GDM1 (cell line): ENCODE results near the gene MAP4K1.

ENCODE experiments used
- DNase-seq: peaks from one replicate; lab custom pipeline; 2025; lab: John Stamatoyannopoulos, UW

The MAP4K1 gene

DNA sequence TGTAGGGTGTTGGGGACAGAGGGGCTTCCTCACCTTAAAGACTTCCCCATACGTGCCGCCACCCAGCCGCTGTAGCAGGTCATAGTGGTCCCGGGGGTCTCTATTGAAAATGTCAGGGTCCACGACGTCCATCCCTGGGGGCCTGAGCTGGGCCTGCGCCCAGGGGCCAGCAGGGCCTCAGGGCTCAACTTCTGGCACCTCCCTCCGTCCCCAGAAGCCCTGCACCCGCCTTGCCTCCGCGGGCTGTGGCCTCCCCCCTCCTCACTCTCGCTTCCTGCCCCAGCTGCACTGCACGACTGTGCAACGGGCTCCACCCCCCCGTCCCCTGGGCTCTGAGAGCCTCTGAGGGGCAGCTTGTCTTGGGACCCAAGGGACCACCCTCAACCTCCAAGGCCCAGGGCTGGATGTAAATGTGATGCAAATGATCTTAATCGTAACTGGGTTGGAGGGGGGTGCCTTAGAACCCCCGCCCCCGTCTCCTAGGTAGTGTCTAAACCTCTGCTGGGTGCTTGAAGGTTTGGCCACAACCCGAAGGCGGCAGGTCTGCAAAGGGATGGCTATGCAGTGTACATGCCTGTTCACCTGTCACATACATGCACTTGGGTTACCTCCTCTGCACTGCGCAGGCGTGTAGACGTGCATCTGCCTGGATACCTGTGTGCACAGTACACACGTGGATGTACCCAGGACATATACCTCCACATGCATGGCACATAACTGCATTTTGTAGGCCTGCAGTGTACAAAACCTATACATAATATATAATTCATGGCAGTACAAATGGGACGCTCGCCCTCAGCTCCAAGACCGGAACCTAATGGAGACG lies at the start of gene MAP4K1:
TSS of gene MAP4K1 (minus strand) at position 190 of the 826 bp plus-strand sequence. CDS start at position 132, 58 bp downstream.
- peak; percentile 55 for DNase-seq

- no peak for DNase-seq
Measured at GRCh38 chr19:38666663-38667511, 49.1 kb upstream of the MAP4K1 start.

GRCh38 chr19:38665950-38666662 lies 48.4 kb upstream of the MAP4K1 start:
- DNase-seq: no peak

DNA sequence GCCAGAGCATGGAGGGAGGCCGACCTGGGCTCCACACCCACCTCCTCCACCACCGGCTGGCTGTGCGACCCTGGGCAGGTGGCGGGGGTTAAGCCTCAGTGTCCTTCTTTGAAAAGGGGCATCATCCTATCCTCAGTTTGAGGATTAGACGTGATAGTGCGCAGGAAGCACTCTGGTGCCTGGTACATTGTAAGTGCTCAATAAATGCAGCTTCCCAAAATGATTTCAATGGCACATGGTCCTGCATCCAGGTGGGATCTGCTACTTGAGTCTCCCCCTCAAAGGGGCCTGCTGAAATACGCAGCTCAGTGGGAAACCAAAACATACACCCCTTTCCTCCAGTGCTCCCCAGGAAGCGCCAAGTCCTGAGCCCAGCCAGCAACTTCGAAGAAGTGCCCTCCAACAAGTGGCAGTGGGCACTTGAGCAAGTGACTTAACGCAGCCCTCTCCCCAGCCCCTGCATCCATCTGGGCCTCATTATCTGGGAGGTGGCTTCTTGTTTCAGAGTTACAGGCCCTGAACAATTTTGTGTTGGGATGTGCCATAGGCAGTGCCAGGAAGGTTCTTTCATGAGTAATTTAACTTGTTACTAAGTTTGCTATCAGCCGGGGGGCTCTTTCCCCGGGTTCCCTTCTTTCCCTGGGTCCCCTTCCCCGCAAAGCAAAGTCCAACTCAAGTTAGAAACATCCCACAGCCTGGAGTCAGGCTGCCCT lies 47.6 kb upstream of the MAP4K1 start:
- DNase-seq: no peak

- peak; percentile 23 for DNase-seq
Measured at GRCh38 chr19:38664503-38665211, 46.9 kb upstream of the MAP4K1 start.

DNA sequence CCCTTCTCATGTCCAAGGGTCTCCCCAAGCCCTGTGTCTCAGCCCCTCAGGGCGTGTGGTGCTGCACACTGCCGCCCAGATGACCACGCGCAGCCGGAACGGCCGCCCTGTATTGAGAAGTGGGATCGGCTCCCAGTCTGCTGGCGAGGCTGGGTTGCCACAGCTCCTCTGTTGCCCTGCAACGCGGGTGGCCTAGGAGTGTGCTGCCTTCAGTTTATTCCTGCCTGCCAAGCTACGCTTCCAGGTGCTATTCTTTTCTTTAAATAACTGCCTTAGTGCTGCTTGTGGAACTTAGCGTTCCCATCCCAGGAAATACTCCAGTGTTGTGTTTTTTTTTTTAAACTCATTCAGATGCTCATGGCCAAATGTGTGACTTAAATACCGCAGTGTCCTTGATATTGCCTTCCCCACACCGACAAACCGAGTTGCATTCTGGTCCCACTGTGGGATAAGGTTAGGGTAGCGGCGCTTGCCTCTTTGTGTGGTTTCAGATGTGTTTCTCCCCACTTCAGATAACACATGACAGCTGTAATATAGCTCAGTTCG lies 46.3 kb upstream of the MAP4K1 start:
- no peak for DNase-seq

- DNase-seq: no peak
Measured at GRCh38 chr19:38663156-38663651, 45.5 kb upstream of the MAP4K1 start.

- no peak for DNase-seq
Measured at GRCh38 chr19:38662537-38663155, 44.9 kb upstream of the MAP4K1 start.

GRCh38 chr19:38661996-38662395 lies 44.2 kb upstream of the MAP4K1 start:
- DNase-seq: no peak

- DNase-seq: no peak
Measured at GRCh38 chr19:38661136-38661535, 43.4 kb upstream of the MAP4K1 start.

DNA sequence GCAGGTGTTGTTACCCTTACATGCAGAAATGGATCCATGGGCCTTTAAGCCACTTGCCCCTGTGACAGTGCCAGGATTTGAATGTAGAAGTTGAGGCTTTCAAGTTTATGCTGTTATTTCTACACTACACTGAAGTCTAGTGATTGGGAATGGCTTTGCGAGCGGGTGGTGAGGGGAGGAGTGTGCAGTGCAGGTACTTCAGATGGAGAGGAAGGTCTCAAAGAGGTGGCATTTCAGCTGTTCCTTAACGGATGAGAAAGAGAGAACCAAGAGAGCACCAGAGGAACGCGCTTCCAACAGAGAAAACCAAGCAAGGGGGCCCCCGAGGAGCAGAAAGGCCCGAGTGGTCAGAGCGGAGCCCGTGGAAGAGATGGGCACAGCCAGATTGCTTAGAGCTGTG lies 43.0 kb upstream of the MAP4K1 start:
- DNase-seq: no peak

DNA sequence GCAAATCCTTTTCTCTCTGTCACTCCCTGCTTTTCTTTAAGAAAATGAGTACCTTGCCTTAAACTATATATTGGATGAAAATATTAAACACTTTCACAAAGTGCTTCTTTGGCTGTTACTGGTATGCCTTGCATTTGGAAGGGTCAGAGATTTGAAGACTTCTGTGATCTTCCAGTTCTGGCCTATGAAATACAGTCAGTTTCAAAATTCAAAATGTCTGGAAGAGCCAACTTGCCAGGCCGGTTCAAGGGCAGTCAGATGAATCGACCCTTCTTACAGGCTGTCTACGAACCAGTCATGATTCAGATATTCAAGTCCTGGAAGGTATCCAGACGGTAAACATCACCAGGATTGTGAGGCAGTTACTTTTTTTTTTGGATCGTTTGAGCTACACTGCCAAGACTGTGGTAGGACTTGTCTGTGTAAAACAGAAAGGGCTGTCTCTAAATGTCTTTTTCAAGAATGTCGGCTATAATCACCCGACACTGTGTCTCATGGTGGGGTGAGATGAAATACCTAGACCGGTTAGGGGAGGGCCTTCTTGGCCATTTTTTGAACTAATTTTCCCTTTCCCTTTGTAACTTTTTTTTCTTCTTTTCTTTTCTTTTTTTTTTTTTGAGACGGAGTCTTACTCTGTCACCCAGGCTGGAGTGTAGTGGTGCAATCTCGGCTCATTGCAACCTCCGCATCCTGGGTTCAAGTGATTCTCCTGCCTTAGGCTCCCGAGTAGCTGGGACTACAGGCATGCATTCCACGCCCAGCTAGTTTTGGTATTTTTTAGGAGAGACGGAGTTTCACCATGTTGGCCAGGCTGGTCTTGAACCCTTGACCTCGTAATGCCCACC lies 40.9 kb upstream of the MAP4K1 start:
- no peak for DNase-seq

DNA sequence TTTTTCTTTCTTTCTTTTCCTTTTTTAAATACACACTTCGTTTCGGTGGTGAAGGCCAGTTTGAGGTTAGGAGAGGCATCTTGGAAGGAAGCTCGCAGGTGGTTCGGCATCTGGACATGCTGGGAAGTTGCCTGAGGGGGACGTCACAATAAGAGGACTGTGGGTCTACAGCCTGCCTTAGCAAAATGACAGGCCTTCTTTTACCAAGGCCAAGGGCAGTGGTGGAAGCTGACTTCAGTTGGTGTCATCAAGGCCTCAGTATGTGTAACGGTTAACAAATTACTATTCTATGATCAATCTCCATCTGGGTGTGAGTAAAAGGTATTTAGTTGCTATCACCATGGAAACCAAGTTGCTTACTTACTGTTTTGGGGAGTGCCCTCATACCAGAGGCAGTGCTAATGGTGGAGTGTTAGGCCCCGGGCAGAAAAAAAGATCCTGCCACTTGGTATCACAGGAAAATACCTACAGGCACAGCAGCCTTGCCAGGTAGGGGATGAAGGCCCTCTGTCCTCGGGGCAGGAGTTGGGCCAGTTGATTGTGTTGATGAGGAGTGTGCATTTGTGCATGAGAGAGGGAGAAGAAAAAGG lies 40.0 kb upstream of the MAP4K1 start:
- DNase-seq: no peak

DNA sequence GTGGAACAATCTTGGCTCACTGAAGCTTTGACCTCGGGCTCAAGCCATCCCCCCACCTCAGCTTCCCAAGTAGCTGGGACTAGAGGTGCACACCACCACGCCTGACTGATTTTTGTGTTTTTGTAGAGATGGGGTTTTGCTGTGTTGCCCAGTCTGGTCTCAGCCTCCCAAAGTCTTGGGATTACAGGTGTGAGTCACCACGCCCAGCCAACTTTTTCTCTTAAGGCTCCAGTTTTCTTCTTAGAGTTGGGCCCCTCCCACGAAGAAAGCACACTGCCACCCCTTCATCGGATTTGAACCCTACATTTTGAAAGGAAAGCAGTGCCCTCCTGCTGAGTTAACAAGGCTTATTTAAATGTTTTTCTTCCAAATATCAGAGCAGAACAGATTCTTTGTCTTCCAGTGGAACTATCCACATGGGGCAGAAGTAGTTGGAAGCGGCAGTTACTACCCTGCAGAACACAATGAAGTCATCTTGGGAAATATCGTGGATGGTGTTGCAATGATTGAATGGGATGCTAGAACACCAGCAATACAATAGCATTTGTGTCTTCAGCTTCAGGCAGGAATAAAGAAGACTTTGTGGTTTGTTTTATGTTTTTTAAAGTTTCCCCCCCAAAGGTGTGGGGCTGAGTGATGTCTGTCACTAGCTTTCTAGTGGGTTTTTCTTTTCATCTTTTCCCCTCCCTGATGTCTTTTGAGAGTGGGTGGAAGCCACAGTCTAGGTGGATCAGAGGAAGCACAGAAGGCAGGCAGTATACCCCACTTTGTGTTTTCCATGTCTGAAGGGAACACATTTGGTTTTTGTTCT lies 38.6 kb upstream of the MAP4K1 start:
- no peak for DNase-seq

DNA sequence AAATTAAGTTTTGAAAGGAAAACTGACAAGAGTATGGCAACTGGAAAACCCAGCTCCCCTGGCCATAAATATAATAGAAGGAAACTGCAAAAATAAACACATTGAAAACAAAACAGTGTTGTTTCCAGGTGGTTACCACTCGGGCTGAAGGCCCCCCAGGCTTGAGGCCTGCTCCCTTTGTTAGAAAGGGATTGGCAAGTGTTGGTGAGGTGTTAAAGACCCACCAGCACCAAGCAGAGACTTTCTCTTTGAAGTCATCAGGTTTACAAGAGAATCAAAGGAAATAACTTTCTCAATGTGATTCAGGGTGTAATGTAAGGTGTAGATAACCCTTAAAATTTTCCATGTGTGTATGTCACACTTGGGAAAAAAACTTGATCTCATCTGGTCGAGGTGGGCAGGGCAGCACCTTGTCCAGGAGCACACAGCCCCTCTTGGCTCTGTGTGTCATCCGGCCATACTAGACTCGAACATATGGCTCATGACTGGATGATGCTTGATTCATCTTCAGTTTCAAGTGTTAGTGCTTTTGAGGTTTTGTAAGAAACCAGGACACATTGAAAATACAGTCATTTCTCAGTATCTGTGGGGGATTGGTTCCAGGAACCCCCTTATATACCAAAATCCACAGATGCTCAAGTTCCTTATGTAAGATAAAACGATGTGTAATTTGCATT lies 37.5 kb upstream of the MAP4K1 start:
- no peak for DNase-seq

DNA sequence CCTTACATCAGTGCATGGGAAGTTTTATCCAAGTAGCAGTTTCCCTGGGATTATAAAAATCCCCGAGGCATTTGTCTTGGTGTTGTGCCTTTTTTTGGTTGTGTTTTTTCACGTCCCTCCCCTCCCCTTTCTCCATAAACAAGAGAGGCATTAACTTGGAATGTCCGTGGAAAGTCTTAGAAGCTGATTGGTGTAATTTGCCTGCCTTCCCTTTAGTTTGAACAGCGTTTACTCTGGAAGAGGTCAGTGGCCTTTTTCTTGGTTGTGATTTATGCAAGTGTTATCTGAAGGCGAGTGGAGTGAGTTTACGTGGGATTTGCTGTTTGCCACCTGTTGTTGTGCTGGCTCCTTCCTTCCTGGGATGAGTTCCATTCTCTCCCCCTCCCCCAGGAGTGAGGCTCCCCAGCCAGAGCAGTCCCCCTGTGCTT lies 36.9 kb upstream of the MAP4K1 start:
- DNase-seq: no peak

DNA sequence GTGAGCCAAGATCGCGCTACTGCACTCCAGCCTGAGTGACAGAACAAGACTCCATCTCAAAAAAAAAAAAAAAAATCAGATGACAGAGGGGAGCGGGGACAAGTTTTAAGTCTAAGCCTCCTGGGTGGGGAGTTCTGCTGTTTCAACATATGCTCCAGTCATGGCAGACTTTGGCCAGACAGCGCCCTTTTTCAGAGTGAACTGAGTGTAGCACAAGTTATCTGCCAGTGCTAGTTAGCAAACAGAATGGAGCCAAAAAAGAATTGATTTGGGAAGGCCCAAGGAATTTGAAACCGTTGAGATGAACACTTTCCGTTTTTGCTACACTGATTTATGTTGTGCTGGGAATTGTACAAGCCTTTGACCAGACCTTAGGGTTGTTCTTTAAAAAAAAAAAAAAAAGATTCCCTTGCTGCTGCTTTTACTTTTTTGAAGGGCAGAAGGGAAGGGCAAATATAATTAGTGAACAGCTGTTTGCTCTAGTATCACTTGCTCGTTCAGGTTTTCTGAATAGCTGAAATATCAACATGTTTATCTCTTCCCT lies 35.3 kb upstream of the MAP4K1 start:
- no peak for DNase-seq
